Stimulated activated CD4-positive, alpha-beta T cell treated with anti-CD3 and anti-CD28 coated beads, Interleukin-2, amount 100 ng/mL, for 48 hours (primary cell): ENCODE data around the gene ADORA2A.
A peak's percentile ranks its signal among the peaks of the same experiment; 100 is the strongest.

Source experiments
- DNase-seq, 2 donors: peaks; one replicate each; pipeline ENCODE4 v3.0.0-alpha.2; 2020

ADORA2A gene

GRCh38 chr22:24419475-24419850 lies 7.9 kb upstream of the ADORA2A start:
- no peak for DNase-seq

GRCh38 chr22:24420072-24420976 lies 7.1 kb upstream of the ADORA2A start:
- no peak for DNase-seq

GRCh38 chr22:24420977-24421343 lies 6.4 kb upstream of the ADORA2A start:
- no peak for DNase-seq

GRCh38 chr22:24421428-24421931 lies 5.9 kb upstream of the ADORA2A start:
- no peak for DNase-seq

- DNase-seq = no peak
Observed at GRCh38 chr22:24422102-24422665, 5.2 kb upstream of the ADORA2A start.

DNA sequence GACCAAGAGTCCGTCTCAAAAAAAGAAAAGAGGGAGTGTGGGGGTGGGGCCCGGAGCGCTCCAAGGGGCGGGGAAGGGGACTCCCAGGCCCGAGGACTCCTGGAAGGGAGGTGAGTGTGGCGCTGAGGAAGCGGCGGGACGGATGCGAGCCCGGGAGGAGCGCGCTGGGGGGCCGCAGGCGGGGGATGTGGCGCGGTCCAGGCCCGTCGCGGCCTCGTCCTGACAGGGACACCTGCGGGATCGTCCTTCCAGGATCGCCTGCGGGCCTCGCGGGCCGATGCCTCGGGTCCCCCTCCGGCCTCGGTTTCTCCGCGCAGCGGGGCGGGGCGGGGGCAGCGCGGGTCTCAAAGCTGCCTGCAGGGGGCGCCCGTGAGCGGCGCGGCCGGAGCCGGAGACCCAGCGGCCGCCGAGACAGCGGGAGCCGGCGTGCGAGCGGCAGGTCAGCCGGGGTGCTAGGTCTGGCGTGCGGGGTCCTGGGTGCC lies 3.8 kb upstream of the ADORA2A start:
- DNase-seq = peak; percentile 71 to 78

- peak in 1 of 2 donors; percentile 29 for DNase-seq
Observed at GRCh38 chr22:24424001-24424900, 3.1 kb upstream of the ADORA2A start.

- no peak for DNase-seq
Observed at GRCh38 chr22:24424901-24425775, 2.3 kb upstream of the ADORA2A start.

- no peak for DNase-seq
Observed at GRCh38 chr22:24426436-24426835, 963 bp upstream of the ADORA2A start.

- no peak for DNase-seq
Observed at GRCh38 chr22:24426851-24427499, 424 bp upstream of the ADORA2A start.

DNA sequence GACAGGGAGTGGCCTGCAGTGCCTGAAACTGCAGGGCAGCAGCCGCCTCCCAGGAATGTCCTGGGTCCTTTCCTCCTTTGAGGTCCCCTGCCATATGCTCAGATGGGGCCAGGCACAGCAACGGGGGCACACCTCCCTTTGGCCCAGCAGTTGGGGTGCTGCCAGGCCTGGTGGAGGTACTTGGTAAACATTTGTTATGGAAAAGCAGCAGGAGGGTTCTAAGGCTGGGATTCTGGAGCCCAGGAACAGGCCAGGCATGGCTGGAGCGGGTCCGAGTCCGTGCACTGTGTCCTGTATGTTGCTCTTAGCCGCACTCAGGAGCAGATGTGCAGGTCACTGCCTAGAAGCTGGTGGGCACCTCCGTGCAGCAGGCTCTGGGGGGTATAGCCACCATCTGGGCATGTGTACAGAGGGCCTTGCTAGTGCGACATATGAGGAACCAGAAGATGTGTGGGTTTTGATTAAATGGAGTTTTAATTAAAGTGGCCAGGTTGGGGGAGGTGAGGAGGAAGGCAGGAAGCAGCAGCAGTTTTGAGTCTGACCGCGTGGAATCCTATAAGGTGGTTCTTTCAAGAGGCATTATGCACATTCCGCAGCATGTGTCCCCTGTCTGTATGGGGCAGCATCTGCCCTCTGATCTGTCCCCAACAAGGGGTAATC lies 1.5 kb downstream of the ADORA2A start:
- DNase-seq = no peak

DNA sequence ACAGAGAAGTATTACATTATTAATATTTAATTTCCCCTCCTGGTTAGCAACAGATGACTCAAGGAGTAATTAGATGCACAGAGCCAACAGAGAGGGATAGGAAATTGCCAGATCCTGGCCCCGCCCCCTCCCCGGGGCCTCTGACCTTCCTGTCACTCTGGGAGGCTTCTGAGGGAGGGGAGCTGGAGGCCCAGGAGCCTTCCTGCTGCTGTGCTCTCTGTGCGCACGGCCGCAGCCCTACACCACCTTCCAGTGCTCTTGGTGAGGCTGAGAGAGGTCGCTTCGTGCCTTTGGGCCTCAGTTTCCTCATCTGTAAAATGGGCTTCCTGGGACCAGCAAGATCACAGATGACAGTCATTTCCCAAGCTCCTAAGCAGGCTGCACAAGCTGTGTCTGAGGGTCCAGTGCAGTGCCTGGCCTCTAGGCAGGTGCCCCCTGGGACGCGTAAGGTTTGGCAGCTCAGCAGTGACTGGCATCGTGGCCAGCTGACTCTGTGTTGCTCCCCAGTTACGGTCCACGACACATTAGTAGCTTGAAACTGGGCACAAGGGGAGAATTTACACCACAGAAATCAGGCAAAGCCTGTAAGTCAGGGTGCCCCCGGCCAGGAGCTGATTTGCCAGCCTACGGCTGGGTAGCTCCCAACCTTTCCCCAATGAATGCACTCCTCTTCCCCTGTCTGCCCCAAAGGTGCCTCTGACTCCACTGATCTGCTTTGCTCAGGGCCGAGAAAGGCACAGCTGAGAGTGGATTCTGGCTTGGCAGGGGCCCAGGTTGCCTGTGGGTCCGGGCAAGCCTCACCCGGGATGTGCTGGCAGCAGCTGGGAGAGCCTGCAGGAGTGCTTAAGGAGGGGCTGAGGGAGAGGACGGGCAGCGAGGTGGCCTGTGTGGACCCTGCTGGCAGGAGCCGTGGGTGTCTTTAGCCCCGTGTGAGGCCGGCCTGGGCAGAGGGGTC lies 2.3 kb downstream of the ADORA2A start:
- peak; percentile 54 to 64 for DNase-seq

DNA sequence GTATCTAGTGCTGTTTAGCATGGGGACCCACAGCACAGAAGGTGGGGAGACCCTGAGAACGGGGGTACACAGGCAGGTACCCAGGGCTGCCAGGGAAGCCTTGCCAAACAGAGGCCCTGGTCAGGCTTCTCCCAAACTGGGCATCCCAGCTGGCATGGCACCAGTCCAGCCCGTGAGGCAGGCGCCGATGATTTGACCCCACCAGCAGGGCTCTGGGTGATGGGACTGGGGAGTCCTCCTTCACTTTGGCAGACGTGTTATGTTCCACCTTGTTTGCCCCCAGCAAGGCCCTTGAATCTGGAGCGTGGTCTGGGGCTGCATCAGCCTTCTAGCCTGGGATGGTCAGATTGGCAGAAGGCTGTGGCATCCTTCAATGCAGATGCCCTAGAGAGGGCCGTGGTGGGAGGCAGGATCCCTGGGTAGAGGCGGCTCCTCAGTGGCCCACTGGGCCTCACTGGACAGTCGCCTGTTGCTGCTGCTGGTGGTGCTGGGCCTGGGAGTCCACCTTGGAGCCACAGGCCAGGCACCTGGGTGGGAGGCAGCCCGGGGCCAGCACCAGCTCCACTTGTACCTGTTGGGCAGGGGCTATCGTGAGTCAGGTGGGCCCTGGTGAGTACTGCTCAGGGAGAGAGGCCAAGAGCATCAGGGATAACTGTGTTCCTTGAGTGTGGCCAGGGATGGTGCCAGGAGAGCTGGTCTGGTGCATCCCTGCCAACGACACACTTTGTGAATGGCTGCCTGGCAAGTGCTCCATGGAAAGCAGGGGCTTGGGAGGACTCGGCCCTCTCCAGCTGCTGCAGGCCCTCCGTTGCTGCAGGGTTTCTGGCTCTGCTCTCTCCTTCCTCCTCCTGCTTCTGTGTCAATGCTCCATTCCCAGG lies 3.3 kb downstream of the ADORA2A start:
- no peak for DNase-seq

DNA sequence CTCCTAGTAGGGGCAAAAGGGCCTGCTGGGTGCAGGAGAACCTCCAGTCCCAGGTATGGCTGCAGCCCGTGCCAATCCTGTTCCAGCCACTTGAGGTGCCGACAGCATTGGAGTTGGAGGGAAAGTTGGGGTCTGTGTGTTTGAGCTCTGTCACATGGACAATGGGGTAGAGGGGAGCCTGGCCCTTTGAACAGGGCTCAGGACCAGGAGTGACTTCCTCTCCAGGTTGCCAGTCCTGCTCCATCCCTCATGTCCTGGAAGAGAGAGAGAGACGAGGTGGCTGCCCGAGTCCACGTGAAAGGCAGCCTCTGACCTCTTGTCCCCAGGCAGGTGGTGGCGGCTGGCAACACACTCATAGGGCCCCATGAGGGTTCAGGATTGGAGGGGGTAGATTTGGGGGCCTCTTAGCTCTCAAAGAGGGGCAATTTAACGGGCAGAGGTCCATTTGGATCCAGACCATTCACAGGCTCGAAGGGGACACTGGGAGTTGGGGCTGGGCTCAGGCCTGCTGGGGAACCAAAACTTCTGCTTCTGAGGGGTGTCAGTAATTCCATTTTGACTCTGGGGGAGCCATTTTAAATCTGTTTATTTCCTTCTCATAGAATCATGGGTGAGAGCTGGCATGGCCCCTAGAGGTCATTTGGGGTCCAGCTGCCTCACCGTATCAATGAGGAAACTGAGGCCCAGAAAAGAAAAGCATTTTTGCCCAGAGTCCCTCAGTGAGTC lies 4.1 kb downstream of the ADORA2A start:
- no peak for DNase-seq

DNA sequence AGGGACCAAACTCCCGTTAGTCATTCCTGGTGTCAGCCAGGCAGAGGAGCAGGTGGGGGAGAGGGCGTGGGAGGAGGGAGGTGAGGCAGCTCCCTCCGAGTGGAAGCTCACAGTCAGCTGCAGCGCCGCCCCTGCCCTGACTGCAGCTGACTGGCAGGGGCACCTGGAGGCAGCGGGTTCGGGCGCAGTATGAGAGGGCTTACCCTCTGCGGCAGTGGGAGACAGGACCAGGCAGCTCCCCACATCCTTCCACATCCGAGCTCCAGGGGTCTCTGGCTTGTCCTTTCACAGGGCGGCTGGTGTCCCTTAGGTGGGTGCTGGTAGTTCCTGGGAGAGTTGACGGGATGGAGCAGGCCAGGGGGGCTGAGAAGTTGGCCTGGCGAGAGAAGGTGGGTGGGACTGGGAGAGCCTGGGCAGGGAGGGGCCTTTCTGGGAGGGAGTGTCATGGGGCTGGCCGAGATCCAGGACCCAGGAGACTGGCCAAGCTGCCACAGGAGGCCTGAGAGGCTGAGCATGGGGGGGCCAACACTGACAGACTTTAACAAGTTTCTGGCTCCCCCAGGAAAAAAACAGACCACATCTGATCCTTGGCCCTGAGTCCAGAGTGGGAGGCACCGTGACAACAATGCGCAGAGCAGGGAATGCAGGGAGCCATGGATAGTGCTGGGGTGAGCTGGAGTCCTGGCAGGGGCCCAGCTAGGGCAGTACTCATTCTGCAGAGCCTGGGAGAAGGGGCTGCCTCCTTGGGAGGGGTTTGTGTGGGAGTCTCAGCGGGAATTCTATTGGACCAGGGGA lies 4.9 kb downstream of the ADORA2A start:
- DNase-seq = no peak

DNA sequence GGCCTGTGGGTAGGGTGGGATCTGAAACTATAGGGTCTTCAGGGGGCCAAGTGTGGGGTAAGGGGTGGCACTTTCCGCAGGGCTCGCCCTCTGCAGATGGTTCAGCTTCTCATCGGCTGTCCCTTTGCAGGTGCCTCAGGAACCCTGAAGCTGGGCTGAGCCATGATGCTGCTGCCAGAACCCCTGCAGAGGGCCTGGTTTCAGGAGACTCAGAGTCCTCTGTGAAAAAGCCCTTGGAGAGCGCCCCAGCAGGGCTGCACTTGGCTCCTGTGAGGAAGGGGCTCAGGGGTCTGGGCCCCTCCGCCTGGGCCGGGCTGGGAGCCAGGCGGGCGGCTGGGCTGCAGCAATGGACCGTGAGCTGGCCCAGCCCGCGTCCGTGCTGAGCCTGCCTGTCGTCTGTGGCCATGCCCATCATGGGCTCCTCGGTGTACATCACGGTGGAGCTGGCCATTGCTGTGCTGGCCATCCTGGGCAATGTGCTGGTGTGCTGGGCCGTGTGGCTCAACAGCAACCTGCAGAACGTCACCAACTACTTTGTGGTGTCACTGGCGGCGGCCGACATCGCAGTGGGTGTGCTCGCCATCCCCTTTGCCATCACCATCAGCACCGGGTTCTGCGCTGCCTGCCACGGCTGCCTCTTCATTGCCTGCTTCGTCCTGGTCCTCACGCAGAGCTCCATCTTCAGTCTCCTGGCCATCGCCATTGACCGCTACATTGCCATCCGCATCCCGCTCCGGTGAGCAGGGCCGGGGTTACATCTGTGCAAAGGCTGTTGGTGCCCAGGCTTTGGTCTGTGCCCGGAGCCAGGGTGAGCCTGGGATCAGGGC lies 5.8 kb downstream of the ADORA2A start:
- no peak for DNase-seq
